HCT116 (cell line): ENCODE data around the gene CX3CR1. TPM values are rescaled to one million over a fixed set of nuclear protein-coding genes. Genes with fewer than 3 reads are reported as not detected.

ENCODE experiments used
- ATAC-seq: fragments of 200-7000 bp; cut with Tn5 transposase; 2 replicates; pipeline ENCODE4 v1.9.1; 2020; ENCODE audit warnings: mild to moderate bottlenecking, moderate library complexity
- BruUV-seq: library from RNA; stranded (reverse); fragments of 400-500 nt; replicated peaks from 2 replicates; lab custom pipeline; 2021; lab: Mats Ljungman, UMichigan
- CTCF ChIA-PET: fragments of 300-600 bp; sonication (Branson Sonifier 250); formaldehyde crosslinking; loops from one replicate; lab custom pipeline; 2021; ENCODE audit warnings: antibody characterized with exemption; lab: Charles Lee
- POLR2A ChIA-PET: fragments of 300-600, 350-600 bp; sonication (Branson Sonifier 250); formaldehyde crosslinking; loops from one replicate; lab custom pipeline; 2021; ENCODE audit warnings: antibody characterized with exemption; lab: Charles Lee
- RAD21 ChIA-PET, 2 experiments: fragments of 300-600 bp; sonication (Branson Sonifier 250); formaldehyde crosslinking; loops; one replicate each; lab custom pipeline; 2023; ENCODE audit warnings: low total read pairs in 2 of 2; ENCODE audit not compliant: uncharacterized antibody in 2 of 2, unreplicated experiment in 2 of 2, low non-redundant PET in 1 of 2; lab: Charles Lee
- DNase-seq: peaks from one replicate; pipeline ENCODE4 v3.0.0-alpha.2; 2010; ENCODE audit warnings: low read depth, low spot score
- H2AFZ ChIP-seq: fragments of 200-600 bp; shearing (Covaris generic), sonication (generic); 2 replicates; pipeline ENCODE4 v1.6.1; 2017; ENCODE audit warnings: low read depth, mixed run types, mixed read lengths, antibody characterized with exemption, low read length; ENCODE audit not compliant: poor library complexity, severe bottlenecking
- H3K27ac ChIP-seq: 2 replicates; pipeline ENCODE4 v1.5.1; 2012; ENCODE audit warnings: low read depth, low read length
- H3K27me3 ChIP-seq: fragments of 200-600 bp; sonication (generic); 2 replicates; pipeline ENCODE4 v1.6.1; 2016; ENCODE audit warnings: mixed run types, low read length, mixed read lengths; ENCODE audit not compliant: insufficient read depth
- H3K36me3 ChIP-seq, 2 experiments: fragments of 200-500 bp in 1 of 2; fragments of 200-600 bp in 1 of 2; sonication (Bioruptor generic) in 1 of 2; sonication (generic) in 1 of 2; 2 replicates each; pipeline versions ENCODE4 v1.5.1 to v1.6.1; 2014 to 2016; ENCODE audit warnings: low read length in 2 of 2, inconsistent platforms in 1 of 2, mixed read lengths in 1 of 2, mixed run types in 1 of 2; ENCODE audit not compliant: insufficient read depth in 2 of 2, control insufficient read depth in 1 of 2
- H3K4me1 ChIP-seq, 2 experiments: fragments of 200-600 bp in 1 of 2; sonication (generic) in 1 of 2; 2 replicates each; pipeline versions ENCODE4 v1.5.1 to v1.6.1; 2012 to 2017; ENCODE audit warnings: low read length in 2 of 2, inconsistent platforms in 1 of 2, mild to moderate bottlenecking in 1 of 2, mixed read lengths in 1 of 2, mixed run types in 1 of 2, moderate library complexity in 1 of 2; ENCODE audit not compliant: insufficient read depth in 2 of 2, control insufficient read depth in 1 of 2
- H3K4me2 ChIP-seq: fragments of 200-600 bp; sonication (generic); 2 replicates; pipeline ENCODE4 v1.6.1; 2017; ENCODE audit warnings: mixed run types, low read length, mixed read lengths
- H3K4me3 ChIP-seq, 2 experiments: fragments of 200-600 bp in 1 of 2; sonication (generic) in 1 of 2; replicated peaks in 1 of 2; 2 replicates each; pipeline ENCODE4 v1.5.1; 2011 to 2016; ENCODE audit warnings: low read length in 2 of 2, control low read depth in 1 of 2, low read depth in 1 of 2, mild to moderate bottlenecking in 1 of 2, mixed read lengths in 1 of 2, mixed run types in 1 of 2
- H3K79me2 ChIP-seq: fragments of 200-600 bp; sonication (generic); 2 replicates; pipeline ENCODE4 v1.6.1; 2017; ENCODE audit warnings: mild to moderate bottlenecking, mixed run types, low read length, moderate library complexity, mixed read lengths; ENCODE audit not compliant: insufficient read depth
- H3K9ac ChIP-seq: fragments of 200-600 bp; sonication (generic); 2 replicates; pipeline ENCODE4 v1.6.1; 2016; ENCODE audit warnings: low read length, mixed read lengths
- H3K9me2 ChIP-seq: fragments of 200-600 bp; sonication (generic), shearing (Covaris generic); 2 replicates; pipeline ENCODE4 v1.6.1; 2017; ENCODE audit warnings: mixed run types, mild to moderate bottlenecking, moderate library complexity; ENCODE audit not compliant: insufficient read depth
- H3K9me3 ChIP-seq, 2 experiments: fragments of 200-500 bp in 1 of 2; fragments of 200-600 bp in 1 of 2; sonication (Bioruptor generic) in 1 of 2; sonication (generic) in 1 of 2; 2 replicates each; pipeline ENCODE4 v1.6.1; 2014 to 2017; ENCODE audit warnings: low read length in 2 of 2, mixed read lengths in 2 of 2, inconsistent platforms in 1 of 2, low read depth in 1 of 2, mild to moderate bottlenecking in 1 of 2, mixed run types in 1 of 2, moderate library complexity in 1 of 2; ENCODE audit not compliant: control insufficient read depth in 1 of 2, insufficient read depth in 1 of 2
- H4K20me1 ChIP-seq: fragments of 200-600 bp; sonication (generic), shearing (Covaris generic); 2 replicates; pipeline ENCODE4 v1.6.1; 2017; ENCODE audit warnings: mixed run types, mild to moderate bottlenecking, moderate library complexity; ENCODE audit not compliant: insufficient read depth
- CEBPB ChIP-seq: IDR thresholded peaks from 2 replicates; pipeline ENCODE4 v1.6.1; 2012; ENCODE audit warnings: low read depth
- EGR1 ChIP-seq: IDR thresholded peaks from 2 replicates; pipeline ENCODE4 v1.6.1; 2012; ENCODE audit warnings: low read depth
- EZH2 ChIP-seq: fragments of 200-600 bp; sonication (generic); IDR thresholded peaks from 2 replicates; pipeline ENCODE4 v1.6.1; 2017; ENCODE audit warnings: antibody characterized with exemption, mixed run types
- EZH2phosphoT487 ChIP-seq: fragments of 200-600 bp; IDR thresholded peaks from 2 replicates; pipeline ENCODE4 v1.6.1; 2018; ENCODE audit warnings: antibody characterized with exemption, borderline replicate concordance
- FOSL1 ChIP-seq: IDR thresholded peaks from 2 replicates; pipeline ENCODE4 v1.6.1; 2012; ENCODE audit warnings: low read depth
- JUND ChIP-seq: IDR thresholded peaks from 2 replicates; pipeline ENCODE4 v1.6.1; 2012
- POLR2AphosphoS5 ChIP-seq: IDR thresholded peaks from 2 replicates; pipeline ENCODE4 v1.6.1; 2011; ENCODE audit warnings: mild to moderate bottlenecking, low read depth, low read length, moderate library complexity
- RAD21 ChIP-seq: IDR thresholded peaks from 2 replicates; pipeline ENCODE4 v1.6.1; 2012; ENCODE audit warnings: low read depth, mild to moderate bottlenecking
- SP1 ChIP-seq: IDR thresholded peaks from 2 replicates; pipeline ENCODE4 v1.6.1; 2012; ENCODE audit warnings: low read depth
- SRF ChIP-seq: IDR thresholded peaks from 2 replicates; pipeline ENCODE4 v1.6.1; 2012; ENCODE audit warnings: low read depth
- TCF7L2 ChIP-seq: IDR thresholded peaks from 2 replicates; pipeline ENCODE4 v1.7.0; 2011; ENCODE audit warnings: borderline replicate concordance, inconsistent platforms; ENCODE audit not compliant: insufficient read depth, insufficient read length; ENCODE audit errors: extremely low read depth
- ZNF274 ChIP-seq: fragments of 200-500 bp; sonication (Bioruptor generic); IDR thresholded peaks from 2 replicates; pipeline ENCODE4 v1.6.1; 2014; ENCODE audit warnings: mild to moderate bottlenecking, low read depth, low read length, inconsistent platforms
- intact Hi-C: fragments of 100-400 bp; cut with micrococcal nuclease; formaldehyde crosslinking; loops from 2 replicates; pipeline ENCODE4 v1.10.0; 2022
- total RNA-seq: library from RNA; stranded (reverse); gene quantifications from one replicate; pipeline ENCODE4 v1.2.1, GENCODE V29; 2021; ENCODE audit not compliant: unreplicated experiment
- TF ChIP-seq, protein P1 (sequence below): IDR thresholded peaks from 2 replicates; pipeline ENCODE4 v1.6.1; 2012; ENCODE audit warnings: low read depth
- TF ChIP-seq, protein P2 (sequence below), 3 experiments: fragments of 200-600 bp in 1 of 3; sonication (generic) in 1 of 3; IDR thresholded peaks in 2 of 3; conservative IDR thresholded peaks in 1 of 3; 2 replicates each; pipeline ENCODE4 v1.5.1; 2012 to 2017; ENCODE audit warnings: low read depth in 2 of 3, low read length in 2 of 3, antibody characterized with exemption in 1 of 3, borderline replicate concordance in 1 of 3, control low read depth in 1 of 3, mild to moderate bottlenecking in 1 of 3, mixed read lengths in 1 of 3, mixed run types in 1 of 3, moderate library complexity in 1 of 3; ENCODE audit not compliant: insufficient read depth in 1 of 3
- TF ChIP-seq, protein P3 (sequence below): IDR thresholded peaks from 2 replicates; pipeline ENCODE4 v1.6.1; 2012

Gene CX3CR1
- total RNA-seq, 1 experiment from 2014 or later = 0.10 TPM

DNA sequence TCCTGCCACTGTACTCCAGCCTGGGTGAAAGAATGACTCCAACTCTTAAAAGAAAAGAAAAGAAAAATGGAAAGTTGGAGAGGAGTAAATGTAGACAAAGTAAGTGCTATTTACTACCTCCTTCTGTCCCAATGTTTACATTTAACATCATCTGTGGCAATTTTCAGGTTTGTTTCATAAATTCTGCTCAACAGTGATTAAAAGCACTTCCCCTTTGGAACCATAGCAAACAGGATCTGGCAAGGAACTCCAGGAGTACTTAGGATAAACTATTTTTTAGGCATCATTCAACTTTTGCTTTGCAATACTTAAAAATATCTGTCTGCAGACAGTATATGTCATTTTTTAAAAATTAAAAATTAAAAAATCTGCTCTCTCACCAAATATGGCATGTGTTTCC, 5.5 kb upstream of the CX3CR1 start:
- no peak overlapping the region for H3K27ac ChIP-seq
- no peaks in the 10 kb centered on the region for H4K20me1 ChIP-seq
- ChIA-PET POLR2A (no interaction called here), CTCF (no interaction called here), RAD21 (interaction anchor here in 1 of 2 experiments (0.6 kb wide), 1 partner anchor 99 kb away, joined by 4 read pairs; no protein-coding TSS in a partner anchor)
- H3K79me2 ChIP-seq = no peaks in the 10 kb centered on the region
- no peak overlapping the region for H3K9ac ChIP-seq
- H3K9me2 ChIP-seq = no peaks in the 10 kb centered on the region
- TF ChIP-seq TCF7L2 = no peak
- TF ChIP-seq EZH2phosphoT487 = no peak
- TF ChIP-seq EZH2 = no peak
- no peak for TF ChIP-seq JUND
- TF ChIP-seq, protein P1, sequence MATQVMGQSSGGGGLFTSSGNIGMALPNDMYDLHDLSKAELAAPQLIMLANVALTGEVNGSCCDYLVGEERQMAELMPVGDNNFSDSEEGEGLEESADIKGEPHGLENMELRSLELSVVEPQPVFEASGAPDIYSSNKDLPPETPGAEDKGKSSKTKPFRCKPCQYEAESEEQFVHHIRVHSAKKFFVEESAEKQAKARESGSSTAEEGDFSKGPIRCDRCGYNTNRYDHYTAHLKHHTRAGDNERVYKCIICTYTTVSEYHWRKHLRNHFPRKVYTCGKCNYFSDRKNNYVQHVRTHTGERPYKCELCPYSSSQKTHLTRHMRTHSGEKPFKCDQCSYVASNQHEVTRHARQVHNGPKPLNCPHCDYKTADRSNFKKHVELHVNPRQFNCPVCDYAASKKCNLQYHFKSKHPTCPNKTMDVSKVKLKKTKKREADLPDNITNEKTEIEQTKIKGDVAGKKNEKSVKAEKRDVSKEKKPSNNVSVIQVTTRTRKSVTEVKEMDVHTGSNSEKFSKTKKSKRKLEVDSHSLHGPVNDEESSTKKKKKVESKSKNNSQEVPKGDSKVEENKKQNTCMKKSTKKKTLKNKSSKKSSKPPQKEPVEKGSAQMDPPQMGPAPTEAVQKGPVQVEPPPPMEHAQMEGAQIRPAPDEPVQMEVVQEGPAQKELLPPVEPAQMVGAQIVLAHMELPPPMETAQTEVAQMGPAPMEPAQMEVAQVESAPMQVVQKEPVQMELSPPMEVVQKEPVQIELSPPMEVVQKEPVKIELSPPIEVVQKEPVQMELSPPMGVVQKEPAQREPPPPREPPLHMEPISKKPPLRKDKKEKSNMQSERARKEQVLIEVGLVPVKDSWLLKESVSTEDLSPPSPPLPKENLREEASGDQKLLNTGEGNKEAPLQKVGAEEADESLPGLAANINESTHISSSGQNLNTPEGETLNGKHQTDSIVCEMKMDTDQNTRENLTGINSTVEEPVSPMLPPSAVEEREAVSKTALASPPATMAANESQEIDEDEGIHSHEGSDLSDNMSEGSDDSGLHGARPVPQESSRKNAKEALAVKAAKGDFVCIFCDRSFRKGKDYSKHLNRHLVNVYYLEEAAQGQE = no peak
- TF ChIP-seq, protein P2, sequence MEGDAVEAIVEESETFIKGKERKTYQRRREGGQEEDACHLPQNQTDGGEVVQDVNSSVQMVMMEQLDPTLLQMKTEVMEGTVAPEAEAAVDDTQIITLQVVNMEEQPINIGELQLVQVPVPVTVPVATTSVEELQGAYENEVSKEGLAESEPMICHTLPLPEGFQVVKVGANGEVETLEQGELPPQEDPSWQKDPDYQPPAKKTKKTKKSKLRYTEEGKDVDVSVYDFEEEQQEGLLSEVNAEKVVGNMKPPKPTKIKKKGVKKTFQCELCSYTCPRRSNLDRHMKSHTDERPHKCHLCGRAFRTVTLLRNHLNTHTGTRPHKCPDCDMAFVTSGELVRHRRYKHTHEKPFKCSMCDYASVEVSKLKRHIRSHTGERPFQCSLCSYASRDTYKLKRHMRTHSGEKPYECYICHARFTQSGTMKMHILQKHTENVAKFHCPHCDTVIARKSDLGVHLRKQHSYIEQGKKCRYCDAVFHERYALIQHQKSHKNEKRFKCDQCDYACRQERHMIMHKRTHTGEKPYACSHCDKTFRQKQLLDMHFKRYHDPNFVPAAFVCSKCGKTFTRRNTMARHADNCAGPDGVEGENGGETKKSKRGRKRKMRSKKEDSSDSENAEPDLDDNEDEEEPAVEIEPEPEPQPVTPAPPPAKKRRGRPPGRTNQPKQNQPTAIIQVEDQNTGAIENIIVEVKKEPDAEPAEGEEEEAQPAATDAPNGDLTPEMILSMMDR (IDR thresholded peaks at IDR 0.05 in 2 of 3, conservative IDR thresholded peaks at IDR 0.05 in 1 of 3; ENCODE audit: borderline replicate concordance in 1 of 3, insufficient read depth in 1 of 3, low read depth in 2 of 3, low read length in 2 of 3) = no peak
- no peak for TF ChIP-seq SRF
- TF ChIP-seq ZNF274 = no peak
- no peak for TF ChIP-seq FOSL1
- TF ChIP-seq CEBPB = no peak
- TF ChIP-seq SP1 = no peak
- TF ChIP-seq, protein P3, sequence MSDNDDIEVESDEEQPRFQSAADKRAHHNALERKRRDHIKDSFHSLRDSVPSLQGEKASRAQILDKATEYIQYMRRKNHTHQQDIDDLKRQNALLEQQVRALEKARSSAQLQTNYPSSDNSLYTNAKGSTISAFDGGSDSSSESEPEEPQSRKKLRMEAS = no peak
- no peak for TF ChIP-seq POLR2AphosphoS5
- TF ChIP-seq EGR1 = no peak
- TF ChIP-seq RAD21 = no peak
- H3K9me3 ChIP-seq = no peaks in the 10 kb centered on the region
- ATAC-seq (no peak), DNase-seq (no peak)
- no peak overlapping the region for H2AFZ ChIP-seq
- H3K27me3 ChIP-seq = no peaks in the 10 kb centered on the region
- peaks cover 0 to 2% of the 10 kb centered on the region in 2 experiments; a peak in 1 of 4 replicates for H3K4me1 ChIP-seq
- no peaks in the 10 kb centered on the region for H3K36me3 ChIP-seq
- H3K4me2 ChIP-seq = no peak overlapping the region
- intact Hi-C loops = no loop called here
- no TSS peak for BruUV-seq
- no peak overlapping the region for H3K4me3 ChIP-seq
